NCI-H82 treated with DMSO at 0.1 percent for 48 hours (cell line): Measurements from ENCODE around the gene ADGRL2.

ENCODE experiments used
- DNase-seq: peaks from one replicate; lab custom pipeline; 2025; ENCODE audit not compliant: unreplicated experiment; lab: John Stamatoyannopoulos, UW

ADGRL2 gene

DNA sequence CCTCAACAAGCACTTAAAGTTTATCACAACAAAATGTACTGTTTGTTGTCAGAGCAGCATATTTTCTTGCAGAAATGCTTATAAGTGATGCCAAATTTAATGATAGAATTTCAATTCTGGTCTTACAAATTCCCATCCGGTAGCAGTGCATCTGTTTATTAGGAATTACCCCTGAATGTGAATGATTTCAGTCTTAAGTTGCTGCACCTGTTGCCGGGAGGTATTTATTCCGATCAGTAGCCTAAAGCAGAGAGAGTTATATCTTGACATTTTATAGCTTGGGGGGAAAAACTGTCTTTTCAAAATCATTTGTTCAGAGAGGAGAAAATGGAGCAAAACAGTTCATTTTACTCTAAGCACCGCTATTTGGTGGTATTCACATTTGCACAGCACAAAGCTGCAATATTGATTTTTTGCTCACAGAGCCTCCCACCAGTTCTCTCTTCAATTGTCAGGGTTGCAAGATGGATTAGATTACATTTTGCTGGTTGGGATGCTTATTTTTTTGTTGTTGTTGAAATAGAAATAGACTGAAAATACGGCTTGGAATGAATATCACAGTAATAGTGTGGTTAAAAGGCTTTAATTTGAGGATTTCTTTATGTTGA is 98.6 kb downstream of the ADGRL2 start:
- DNase-seq, result no peak

DNA sequence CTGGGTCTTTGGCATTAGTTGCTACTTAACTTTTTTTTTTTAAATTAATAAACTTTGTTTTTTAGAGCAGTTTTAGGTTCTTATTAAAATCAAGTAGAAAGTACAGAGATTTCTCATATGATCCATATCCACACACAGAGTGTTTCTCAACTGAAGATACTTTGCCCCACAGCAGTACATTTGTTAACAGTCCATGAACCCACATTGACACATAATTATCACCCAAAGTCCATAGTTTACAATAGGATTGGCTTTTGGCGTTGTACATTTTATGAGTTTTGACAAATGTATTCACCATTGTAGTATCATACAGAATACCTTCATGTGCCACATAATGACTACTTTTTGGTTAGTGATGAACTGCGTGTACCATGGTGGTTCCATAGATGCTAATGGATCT is 106.8 kb downstream of the ADGRL2 start:
- no peak for DNase-seq

DNA sequence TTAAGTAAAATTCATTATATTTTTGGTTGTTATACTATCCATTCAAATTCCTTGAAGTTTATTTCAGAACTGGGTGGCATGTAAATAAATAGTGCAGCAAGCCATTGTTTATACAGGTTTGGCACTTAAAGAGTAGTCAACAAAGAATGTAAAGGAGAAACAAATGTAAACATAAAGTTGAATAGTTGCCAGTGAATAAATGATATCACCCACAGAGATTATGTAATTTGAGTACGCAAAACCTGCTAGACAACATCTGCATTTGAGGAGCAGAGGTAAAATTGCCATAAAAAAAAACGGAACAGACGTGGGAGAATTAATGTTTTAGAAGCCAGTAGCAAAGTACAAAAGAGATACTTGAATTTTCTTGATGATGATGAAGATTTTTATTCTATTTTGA is 111.6 kb downstream of the ADGRL2 start:
- DNase-seq, result no peak

DNA sequence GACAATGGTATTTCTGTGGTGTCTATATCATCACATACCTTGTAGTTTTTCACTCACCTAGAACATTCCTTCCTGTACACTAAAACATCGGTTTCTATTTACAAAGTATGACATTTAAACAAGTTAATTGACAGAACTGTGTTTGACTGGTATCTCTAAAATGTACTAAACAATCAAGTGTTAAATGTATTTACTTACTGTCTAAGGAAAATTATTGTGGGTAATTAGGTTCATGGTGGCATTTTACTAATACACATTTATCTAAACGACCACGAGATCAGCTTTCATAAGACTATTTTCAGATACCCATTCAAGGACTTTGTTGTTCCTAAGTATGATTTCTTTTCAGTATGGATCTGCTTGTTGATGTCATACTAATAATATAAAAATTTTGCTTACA is 115.2 kb downstream of the ADGRL2 start:
- no peak for DNase-seq

DNA sequence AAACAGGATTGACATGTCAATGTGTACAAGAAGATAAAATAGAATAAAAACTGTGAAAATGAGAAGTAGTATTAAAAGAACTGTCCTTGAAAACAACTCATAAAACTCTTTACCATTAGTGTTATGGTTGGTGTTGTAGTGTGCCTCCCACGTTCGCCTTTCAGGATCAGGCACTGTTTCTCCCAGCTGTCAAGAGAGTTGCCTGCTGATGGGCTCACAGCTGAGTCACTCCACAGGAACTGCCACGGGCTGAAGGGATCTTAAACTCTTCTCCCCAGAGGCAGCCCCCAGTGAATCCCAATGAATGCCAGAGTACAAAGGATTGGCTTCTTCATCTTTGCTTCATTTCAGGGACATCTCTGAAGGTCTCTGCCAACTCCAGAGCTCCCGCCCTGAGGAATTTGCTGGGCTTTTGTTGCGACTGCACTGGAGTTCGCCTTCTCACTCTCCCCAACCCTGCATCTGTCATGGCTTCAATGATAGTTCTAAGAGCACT is 119.6 kb downstream of the ADGRL2 start:
- DNase-seq, result no peak

DNA sequence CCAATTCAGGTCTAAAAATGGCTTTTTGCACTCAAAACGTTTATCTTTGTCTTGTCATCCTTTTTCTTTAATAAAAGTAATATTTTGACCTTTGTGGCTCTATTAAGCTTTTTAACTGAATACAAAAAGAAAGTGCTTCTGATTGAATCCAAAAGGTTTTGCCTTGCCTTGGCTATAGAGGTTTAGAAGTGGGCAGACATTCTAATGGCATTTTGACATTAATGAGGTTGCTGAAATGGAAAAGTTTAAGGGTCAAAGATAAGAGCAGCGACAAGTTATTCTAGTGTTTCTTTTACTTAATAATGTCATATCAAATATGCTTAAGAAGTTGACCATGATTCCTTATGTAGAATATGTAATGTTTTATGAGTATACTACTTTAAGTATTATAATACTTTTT is 120.2 kb downstream of the ADGRL2 start:
- DNase-seq, result no peak

DNA sequence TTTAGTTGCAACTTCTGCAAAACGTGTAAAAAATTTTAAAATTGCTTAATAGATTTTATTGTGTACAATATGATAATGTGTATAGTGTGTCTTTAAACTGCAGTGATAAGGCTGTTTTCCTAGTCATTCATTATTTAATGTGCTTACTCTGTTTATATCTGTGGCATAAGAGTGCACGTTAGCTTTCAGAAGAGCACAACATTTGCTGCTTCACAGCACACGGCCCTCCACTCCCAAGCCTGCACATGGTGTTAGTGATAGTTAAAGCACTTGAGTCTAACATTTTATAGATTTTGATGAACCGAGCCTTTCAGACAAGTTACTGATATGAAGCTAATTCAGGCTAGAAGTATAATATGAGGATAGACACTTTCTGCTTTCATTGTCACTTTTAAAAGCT is 120.6 kb downstream of the ADGRL2 start:
- no peak for DNase-seq

DNA sequence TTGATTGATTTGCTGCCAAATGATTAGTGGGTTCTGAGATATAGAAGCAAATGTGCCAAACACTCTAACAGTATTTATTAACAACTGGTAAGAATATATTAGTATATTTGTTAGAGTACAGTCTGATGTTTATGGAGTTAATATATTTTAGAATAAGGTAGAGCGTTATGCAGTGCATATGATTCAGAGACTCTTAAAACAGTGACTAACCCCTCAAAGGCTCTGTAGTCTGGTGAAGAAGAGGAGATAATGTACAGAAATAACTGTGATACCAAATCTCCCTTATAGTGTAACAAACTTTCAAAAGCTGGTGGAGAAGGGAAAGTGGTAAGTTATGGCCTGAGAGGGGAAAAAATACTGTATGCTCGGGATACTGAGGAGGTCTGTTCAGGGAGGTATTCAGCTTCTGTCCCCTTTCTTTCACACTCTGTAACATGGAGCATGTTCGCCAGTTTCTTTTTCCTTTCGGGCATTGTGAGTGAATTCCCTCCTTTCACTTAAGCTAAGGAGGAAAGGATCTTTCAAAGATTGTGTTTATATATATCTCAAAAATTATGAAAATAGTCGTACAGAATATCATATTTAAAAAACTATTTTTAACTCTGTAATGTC is 121.2 kb downstream of the ADGRL2 start:
- no peak for DNase-seq

DNA sequence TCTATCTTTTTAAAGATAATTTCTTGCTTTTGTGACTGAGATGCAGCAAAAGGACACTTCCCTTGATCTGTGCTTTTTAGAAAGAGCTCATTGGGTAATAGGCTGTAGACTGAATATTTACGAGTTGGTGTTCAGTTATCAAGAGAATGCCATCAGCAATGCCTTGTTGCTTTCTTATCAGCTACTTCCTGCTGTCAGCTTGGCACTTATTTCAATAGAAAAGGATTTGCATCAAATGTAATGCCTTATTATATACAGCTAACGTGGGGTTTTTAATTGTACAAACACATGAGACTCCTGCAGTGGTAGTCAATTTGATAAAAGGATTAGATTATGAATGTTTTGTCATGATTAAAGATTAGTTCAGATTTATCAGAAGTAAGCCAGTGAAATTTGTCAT is 122.2 kb downstream of the ADGRL2 start:
- no peak for DNase-seq

DNA sequence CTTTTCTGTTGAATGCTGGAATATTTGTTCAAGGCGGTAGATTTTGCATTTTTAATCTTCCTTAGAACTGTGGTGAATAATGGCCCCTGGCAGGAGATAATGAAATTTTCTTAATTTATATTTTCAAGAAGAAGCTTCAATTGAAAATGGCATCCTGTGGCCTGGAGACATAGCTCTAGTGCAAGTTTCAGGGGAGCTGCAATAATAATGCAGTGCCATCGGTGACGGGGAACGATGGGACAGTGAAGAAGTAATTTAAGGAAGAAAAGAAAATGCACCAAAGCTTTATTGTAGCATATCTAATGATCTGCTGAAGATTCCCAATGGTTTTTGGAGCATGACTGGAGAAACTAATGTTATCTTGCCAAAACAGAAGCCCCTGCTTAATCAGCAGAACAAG is 128.4 kb downstream of the ADGRL2 start:
- DNase-seq, result no peak

DNA sequence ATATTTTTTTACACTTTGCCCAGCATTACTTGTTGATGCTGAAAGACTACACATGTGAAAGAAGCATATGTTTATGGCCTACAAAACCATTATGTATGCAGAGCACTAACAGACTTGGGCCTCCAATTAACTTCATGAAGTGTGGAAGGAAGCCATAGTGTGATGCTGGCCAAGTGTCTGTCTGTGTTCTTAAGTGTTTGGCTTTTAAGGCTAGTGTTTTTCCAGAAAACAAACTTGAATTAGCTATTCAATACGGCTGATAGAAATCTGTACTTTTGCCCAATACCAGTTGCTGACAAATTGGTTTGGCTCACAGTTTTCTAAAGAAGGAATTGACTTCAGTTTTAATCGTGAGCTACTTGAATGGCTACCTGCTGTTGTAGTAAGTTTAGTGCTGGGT is 136.1 kb downstream of the ADGRL2 start:
- no peak for DNase-seq

DNA sequence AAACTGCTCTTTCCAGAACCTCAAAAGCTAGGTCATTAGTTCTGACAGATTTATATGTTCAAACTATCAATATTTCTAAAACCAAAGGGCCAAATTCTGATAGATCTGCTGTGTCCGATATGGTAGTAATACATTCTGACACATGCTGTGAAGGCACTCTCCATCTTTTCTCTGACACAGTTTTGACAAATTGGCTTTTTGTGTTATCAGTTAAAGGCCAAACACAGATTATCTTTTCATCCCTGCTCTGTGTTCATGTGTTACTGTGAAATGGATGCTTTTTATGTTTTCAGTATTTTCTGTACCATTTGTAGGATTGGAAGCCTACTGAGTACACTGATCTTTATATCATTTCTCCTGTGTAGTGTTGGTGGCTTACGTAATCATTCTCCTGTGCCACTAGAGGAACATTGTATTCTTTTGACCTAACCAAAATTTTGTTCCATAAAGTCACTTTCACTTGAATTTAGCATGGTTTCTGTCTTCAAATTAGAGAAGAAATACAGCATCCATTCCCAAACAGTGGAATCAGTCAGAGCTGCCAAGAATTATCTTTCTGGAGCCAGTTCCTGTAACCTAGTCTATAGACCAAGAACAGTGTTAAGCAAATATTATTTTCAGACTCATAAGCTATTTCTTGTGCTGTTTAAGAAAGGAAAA is 137.2 kb downstream of the ADGRL2 start:
- DNase-seq, result no peak

DNA sequence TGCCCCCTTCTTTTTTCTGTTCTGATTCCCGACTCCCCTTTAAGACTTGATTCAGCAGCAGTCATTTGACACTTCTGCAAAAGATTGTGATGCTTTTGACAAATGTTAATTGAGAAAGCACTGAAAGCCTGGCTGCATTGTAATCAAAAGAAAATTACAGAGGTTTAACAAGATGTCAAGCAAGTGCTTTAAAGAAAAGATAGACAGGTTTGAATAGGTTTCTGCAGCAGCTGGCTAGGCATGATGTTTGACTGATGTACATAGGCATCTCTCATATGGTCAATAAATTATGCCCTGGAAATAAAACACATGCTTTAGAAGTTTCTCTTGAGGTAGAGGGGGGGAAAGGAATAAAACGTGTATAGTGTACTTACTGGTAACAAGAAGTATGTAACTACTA is 147.8 kb downstream of the ADGRL2 start:
- no peak for DNase-seq

DNA sequence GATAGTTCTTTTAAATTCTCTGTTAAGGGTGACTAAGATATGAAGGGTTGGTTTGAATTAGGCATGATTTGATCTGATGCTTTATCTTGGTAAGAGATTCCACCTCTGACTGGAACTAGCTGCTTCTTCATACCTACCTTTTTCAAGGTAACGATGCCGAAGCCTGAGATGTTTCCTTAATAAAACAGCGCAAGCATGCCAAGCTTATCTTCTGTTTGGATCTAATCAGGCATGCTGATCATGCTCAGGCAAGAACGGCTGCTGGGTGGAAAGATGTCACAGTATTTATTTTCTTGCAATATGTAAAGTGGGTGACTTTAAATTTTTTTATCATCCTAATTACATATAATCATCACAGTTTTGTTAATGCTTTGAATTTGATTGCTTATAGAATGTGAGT is 148.7 kb downstream of the ADGRL2 start:
- DNase-seq, result no peak

DNA sequence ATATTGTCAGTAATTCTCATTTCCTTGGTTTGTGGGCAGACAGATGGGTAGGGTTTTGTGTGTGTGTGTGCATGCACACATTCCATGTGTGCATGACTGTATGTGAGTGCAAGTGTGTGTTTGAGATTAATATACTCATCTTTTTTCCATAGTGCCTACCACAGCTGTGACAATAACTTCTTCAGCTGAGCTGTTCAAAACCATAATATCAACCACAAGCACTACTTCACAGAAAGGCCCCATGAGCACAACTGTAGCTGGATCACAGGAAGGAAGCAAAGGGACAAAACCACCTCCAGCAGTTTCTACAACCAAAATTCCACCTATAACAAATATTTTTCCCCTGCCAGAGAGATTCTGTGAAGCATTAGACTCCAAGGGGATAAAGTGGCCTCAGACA is 149.3 kb downstream of the ADGRL2 start:
- DNase-seq, result no peak

DNA sequence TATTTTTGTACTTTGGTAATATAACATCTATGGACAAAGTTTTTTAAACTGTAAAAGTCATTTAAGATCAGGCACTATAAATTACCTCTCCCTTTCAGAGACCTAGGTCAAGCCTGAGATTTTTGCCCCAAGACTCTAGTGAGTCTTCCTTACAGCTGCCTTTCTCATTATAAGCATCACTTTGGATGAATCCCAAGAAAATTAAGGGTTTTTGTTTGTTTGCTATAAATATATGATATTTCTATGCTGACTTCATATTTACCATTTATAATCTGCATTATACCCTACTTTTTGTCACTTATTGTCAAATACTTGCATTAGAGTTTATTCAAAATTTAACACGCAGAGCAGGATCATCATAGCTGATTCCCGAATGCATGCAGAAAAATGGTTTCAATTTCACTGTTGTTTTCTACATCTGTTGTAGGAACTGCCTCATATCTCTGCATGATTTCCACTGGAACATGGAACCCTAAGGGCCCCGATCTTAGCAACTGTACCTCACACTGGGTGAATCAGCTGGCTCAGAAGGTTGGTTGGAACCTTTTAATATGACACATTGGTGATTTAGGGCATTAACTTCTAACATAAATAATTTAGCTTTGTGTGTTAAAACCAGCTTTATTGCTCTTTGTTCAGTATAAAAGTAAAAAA is 150.0 kb downstream of the ADGRL2 start:
- no peak for DNase-seq

DNA sequence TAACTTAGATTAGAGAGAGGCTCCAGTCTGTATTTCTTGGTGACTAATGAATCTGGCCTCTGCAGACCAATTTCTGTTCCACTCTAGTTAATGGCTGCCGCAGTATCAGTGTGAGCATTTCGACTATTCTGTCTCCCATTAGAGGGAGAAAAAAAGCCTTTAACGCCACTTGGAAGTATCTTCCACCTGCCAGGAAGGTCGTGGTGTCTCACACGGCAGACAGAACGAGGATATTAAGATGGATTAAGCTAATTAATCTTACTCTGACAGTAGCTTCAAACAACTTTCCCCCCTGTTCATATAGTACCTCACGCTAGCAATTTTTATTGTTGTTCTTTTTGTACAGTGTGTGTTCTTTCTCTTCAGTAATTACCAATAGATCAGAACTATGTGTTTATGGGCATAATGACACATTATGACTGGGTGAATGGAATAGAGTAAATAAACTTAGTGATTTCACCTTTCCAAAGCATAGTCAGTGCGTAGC is 153.8 kb downstream of the ADGRL2 start:
- peak; percentile 52 for DNase-seq

DNA sequence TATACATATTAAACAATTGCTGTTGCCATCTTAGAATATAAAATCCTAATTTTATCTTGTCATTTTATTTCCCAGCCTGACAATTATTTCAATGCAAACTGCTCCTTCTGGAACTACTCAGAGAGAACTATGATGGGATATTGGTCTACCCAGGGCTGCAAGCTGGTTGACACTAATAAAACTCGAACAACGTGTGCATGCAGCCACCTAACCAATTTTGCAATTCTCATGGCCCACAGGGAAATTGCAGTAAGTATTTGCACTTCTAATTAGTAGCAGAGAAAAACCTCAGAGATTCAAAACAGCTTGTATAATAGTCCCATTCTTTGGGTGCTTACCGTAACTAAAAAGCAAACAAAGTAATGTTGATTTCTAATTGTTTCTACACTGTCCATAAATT is 167.2 kb downstream of the ADGRL2 start:
- no peak for DNase-seq

DNA sequence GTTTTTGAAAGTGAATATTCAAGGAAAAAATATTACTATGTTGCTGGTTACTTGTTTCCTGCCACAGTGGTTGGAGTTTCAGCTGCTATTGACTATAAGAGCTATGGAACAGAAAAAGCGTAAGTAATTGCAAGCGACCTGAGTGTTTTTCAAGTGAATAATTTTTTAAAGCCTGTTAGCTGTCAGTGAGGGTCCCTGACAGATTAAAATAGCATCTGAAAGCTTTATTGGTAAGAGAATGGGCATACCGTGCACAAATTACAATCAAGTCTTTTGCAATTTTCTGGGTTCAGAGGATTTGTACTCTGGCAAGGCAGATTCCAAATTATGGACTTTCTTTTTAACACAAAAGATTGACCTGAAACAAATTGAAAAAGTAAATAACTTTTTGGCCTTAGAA is 169.7 kb downstream of the ADGRL2 start:
- no peak for DNase-seq

DNA sequence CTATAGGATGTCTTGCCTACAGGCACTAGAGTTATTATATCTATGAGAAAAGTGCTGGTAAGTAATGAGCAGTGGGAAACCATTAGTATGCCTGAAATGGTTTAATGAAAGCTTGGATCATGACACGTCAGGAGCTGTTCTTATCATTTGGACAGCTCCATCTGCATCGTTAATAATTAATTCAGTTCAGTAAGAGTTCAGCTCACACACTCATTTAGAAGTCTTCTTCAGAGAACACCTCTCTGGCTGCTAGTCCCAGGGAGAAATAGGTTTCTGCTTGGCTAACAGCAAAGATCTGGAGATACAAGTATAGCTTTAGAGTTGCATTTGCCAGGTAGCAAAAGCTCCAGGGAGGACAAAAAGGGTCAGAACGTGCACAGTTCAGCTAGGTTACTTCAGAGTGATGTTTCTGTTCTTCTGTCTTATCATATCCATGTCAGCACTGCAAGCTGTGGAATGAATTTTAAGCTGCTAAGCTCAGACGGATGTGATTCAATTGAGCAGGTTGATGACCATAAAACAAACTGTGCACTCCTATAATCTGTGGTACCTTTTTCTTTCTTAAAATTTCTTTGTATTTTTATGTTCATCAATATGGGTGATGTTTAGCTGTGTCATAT is 173.6 kb downstream of the ADGRL2 start:
- no peak for DNase-seq

DNA sequence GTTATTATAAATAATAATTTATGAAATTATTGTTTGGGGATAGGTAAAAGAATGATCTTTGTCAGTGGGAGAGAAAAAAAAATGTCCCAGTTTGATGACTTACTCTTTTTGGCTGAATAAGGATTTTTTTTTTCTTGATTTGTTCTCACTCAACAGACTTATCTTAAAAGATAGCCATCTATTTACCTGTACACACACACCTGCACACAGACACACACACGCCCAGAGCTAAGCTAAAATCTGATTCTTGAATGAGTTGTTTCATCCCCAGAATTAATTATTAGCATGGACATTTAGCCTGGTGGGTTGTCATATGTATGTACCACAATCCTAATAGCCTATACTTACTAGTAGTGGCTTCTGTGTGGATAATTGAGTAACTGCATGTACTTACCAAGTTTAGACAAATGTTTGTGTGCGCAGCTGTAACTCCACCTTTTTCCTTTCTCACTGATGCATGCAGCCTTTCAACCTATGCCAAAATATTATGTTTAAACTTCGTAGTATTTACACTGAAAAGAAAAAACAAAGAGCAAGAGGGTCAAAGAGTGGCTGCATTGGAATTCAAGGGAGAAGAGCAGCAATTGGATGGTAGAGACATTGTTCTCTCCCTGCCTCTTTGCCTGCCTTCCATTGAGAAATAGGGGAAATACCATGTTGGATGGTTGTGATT is 174.3 kb downstream of the ADGRL2 start:
- no peak for DNase-seq
